MM.1S (cell line): ENCODE results near the gene SELENOO.

ENCODE experiments used
- DNase-seq: peaks from one replicate; pipeline ENCODE4 v3.0.0-alpha.2; 2015
- H2AFZ ChIP-seq: fragments of 300-600 bp; sonication (generic); 2 replicates; pipeline ENCODE4 v1.6.0; 2016; ENCODE audit warnings: antibody characterized with exemption, low read length
- H3F3A ChIP-seq: fragments of 300-600 bp; sonication (generic); 2 replicates; pipeline ENCODE4 v1.6.1; 2016; ENCODE audit warnings: mild to moderate bottlenecking, antibody characterized with exemption, low read length, moderate library complexity, mixed read lengths; ENCODE audit not compliant: insufficient read depth
- H3K27ac ChIP-seq: fragments of 300-600 bp; sonication (generic); 2 replicates; pipeline ENCODE4 v1.5.1; 2016; ENCODE audit warnings: mild to moderate bottlenecking, low read length
- H3K27me3 ChIP-seq: fragments of 300-600 bp; sonication (generic); replicated peaks from 2 replicates; pipeline ENCODE4 v1.6.0; 2016; ENCODE audit warnings: low read length; ENCODE audit not compliant: insufficient read depth
- H3K36me3 ChIP-seq: fragments of 300-600 bp; sonication (generic); replicated peaks from 2 replicates; pipeline ENCODE4 v1.6.1; 2016; ENCODE audit warnings: mild to moderate bottlenecking, low read length, mixed read lengths; ENCODE audit not compliant: insufficient read depth
- H3K4me1 ChIP-seq: fragments of 300-600 bp; sonication (generic); 2 replicates; pipeline ENCODE4 v1.6.1; 2016; ENCODE audit warnings: low read length, mixed read lengths
- H3K4me2 ChIP-seq: fragments of 300-600 bp; sonication (generic); 2 replicates; pipeline ENCODE4 v1.6.0; 2016; ENCODE audit warnings: low read depth, low read length
- H3K4me3 ChIP-seq: fragments of 300-600 bp; sonication (generic); 2 replicates; pipeline ENCODE4 v1.5.1; 2016; ENCODE audit warnings: low read length, mixed read lengths
- H3K79me2 ChIP-seq: fragments of 300-600 bp; sonication (generic); 2 replicates; pipeline ENCODE4 v1.6.1; 2016; ENCODE audit warnings: mixed run types, low read length, mixed read lengths
- H3K9ac ChIP-seq: fragments of 300-600 bp; sonication (generic); 2 replicates; pipeline ENCODE4 v1.6.1; 2016; ENCODE audit warnings: low read length, mixed read lengths
- H3K9me2 ChIP-seq: fragments of 300-600 bp; sonication (generic); replicated peaks from 2 replicates; pipeline ENCODE4 v1.6.1; 2016; ENCODE audit warnings: mild to moderate bottlenecking, low read length, mixed read lengths; ENCODE audit not compliant: insufficient read depth
- H3K9me3 ChIP-seq: fragments of 300-600 bp; sonication (generic); replicated peaks from 2 replicates; pipeline ENCODE4 v1.6.1; 2016; ENCODE audit warnings: mild to moderate bottlenecking, low read length, mixed read lengths; ENCODE audit not compliant: insufficient read depth
- H4K20me1 ChIP-seq: fragments of 300-600 bp; sonication (generic); 2 replicates; pipeline ENCODE4 v1.6.1; 2016; ENCODE audit warnings: mild to moderate bottlenecking, low read length, moderate library complexity, mixed read lengths; ENCODE audit not compliant: insufficient read depth
- EZH2 ChIP-seq: fragments of 300-600 bp; sonication (generic); optimal IDR thresholded peaks from 2 replicates; pipeline ENCODE3; 2017; ENCODE audit warnings: low read depth, mild to moderate bottlenecking, antibody characterized with exemption, low read length, mixed read lengths
- EZH2phosphoT487 ChIP-seq: fragments of 300-600 bp; sonication (generic); IDR thresholded peaks from 2 replicates; pipeline ENCODE4 v1.6.1; 2018; ENCODE audit warnings: antibody characterized with exemption, low read length
- TF ChIP-seq, protein P1 (sequence below): fragments of 300-600 bp; sonication (generic); IDR thresholded peaks from 2 replicates; pipeline ENCODE4 v1.5.1; 2016; ENCODE audit warnings: antibody characterized with exemption, low read length, mixed read lengths

SELENOO gene

DNA sequence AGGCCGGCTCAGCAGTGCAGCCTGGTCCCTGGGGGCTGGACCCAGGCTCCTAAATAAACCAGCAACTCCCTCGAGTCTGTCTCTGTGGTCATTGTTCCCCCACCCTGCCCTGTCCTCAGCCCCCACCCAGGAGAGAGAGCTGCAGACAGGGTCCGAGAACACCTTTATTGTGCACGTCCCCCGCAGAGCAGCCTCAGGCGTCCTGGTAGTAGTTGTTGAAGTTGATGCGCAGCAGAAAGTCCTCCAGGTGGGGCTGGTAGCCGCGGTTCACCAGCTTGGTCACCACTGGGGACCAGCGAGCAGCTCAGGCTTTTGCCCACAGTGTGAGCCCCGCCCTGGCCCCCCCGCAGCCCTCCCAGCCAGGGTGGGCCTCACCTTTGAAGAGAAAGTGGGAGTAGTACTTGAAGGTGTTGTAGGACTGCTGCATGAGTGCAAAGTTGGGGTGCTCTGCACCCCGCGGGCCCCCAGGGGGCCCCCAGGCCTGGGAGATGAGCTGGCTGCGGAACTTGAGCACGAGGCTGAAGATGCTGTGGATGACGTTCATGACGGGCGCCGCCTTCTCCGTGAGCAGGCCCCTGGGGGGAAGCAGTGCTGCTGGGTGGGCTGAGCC lies 16.8 kb downstream of the SELENOO start:
- no peak overlapping the region for H2AFZ ChIP-seq
- no peaks in the 10 kb centered on the region for H3K4me1 ChIP-seq
- H3K27ac ChIP-seq = no peak overlapping the region
- no peak overlapping the region for H3K4me3 ChIP-seq
- H3K9me3 ChIP-seq = no peaks in the 10 kb centered on the region
- no peak for DNase-seq
- no peaks in the 10 kb centered on the region for H3K9me2 ChIP-seq
- H4K20me1 ChIP-seq = no peaks in the 10 kb centered on the region
- no peak overlapping the region for H3K4me2 ChIP-seq
- H3K27me3 ChIP-seq = no peaks in the 10 kb centered on the region
- H3F3A ChIP-seq = no peaks in the 10 kb centered on the region
- H3K79me2 ChIP-seq = peaks cover 19% of the 10 kb centered on the region
- H3K9ac ChIP-seq = no peak overlapping the region
- H3K36me3 ChIP-seq = no peaks in the 10 kb centered on the region; the same call in 1 of the 2 replicates
- TF ChIP-seq EZH2 (no peak), EZH2phosphoT487 (no peak)
- TF ChIP-seq, protein P1, sequence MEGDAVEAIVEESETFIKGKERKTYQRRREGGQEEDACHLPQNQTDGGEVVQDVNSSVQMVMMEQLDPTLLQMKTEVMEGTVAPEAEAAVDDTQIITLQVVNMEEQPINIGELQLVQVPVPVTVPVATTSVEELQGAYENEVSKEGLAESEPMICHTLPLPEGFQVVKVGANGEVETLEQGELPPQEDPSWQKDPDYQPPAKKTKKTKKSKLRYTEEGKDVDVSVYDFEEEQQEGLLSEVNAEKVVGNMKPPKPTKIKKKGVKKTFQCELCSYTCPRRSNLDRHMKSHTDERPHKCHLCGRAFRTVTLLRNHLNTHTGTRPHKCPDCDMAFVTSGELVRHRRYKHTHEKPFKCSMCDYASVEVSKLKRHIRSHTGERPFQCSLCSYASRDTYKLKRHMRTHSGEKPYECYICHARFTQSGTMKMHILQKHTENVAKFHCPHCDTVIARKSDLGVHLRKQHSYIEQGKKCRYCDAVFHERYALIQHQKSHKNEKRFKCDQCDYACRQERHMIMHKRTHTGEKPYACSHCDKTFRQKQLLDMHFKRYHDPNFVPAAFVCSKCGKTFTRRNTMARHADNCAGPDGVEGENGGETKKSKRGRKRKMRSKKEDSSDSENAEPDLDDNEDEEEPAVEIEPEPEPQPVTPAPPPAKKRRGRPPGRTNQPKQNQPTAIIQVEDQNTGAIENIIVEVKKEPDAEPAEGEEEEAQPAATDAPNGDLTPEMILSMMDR = no peak

DNA sequence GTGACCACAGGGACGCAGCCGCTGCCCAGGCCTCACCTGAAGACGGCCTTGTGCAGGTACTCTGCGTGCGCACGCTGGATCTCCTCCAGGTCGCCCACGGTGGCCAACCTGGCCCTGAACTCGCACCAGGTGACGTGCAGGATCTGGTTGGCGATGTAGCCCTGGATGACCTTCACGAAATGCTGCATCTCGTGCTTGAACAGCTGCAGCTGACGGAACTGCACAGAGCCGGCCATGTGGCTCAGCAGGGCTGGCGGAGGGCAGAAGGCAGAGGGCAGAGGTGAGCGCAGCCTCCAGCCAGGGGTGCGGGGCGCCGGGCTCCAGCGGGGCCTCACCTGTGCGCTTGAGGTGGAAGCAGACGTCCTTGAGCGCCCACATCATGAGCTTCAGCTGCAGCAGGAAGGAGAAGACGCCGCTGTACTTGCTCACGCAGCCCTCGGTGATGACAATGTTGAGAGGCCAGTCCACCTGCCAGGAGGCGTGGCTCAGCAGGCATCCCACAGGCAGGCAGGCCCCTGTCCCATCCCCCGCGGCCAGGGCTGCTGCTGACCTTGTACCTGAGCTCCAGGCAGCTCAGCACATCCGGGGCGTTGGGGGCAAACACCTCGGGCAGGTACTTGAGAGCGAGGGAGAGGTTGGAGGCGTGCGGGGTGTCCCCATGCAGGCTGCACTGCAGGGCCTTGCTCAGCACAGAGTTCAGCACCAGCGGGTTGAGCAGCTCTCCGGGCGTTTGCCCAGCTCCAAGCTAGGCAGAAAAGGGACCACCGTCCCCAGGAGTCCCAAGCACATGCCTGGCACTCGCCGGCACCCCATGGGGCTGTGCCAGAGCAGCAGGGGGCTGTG lies 17.6 kb downstream of the SELENOO start:
- Histone ChIP-seq H3K9ac (no peak overlapping the region), H3K4me2 (no peak overlapping the region), H3K9me3 (no peaks in the 10 kb centered on the region), H3K4me3 (no peak overlapping the region), H2AFZ (no peak overlapping the region), H3K79me2 (peaks cover 14% of the 10 kb centered on the region), H3K27me3 (no peaks in the 10 kb centered on the region), H3K36me3 (no peaks in the 10 kb centered on the region), H3K27ac (no peak overlapping the region), H3K4me1 (no peaks in the 10 kb centered on the region), H3K9me2 (no peaks in the 10 kb centered on the region), H4K20me1 (no peaks in the 10 kb centered on the region), H3F3A (no peaks in the 10 kb centered on the region)
- DNase-seq = no peak
- TF ChIP-seq, protein P1 = no peak
- TF ChIP-seq EZH2phosphoT487 = no peak
- TF ChIP-seq EZH2 = no peak

DNA sequence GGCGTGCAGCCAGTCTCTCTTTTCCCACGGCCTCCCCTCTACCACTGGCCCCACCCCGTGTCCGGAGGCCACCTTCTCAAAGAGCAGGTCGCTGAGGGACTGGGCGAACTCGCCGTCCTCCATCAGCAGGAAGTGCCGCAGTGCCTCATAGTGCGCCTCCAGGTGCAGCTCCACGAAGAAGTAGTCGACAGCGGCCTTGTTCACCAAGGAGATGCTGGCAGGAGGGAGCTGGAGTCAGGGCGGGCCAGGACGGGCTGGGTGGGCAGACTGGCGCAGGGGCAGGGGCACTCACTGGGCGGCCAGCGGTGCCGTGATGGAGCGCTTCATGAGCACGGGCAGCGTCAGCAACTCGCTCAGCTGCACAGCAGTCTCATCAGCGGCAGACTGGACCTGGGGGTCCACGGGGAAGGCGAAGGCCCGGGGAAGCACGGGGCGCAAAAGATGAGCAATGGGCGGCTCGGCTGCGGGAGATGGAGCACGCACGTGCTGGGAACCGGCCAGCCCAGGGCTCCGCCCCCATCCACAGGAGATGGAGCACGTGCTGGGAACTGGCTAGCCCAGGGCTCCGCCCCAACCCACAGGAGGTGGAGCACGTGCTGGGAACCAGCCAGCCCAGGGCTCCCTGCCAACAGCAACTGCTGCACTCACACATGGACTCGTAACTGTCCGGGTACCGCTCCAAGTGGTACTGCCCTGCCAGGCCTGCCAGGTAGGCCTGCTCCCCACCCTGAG lies 18.4 kb downstream of the SELENOO start:
- DNase-seq = no peak
- Histone ChIP-seq H3K9me2 (no peaks in the 10 kb centered on the region), H3K27me3 (no peaks in the 10 kb centered on the region), H3K4me1 (no peaks in the 10 kb centered on the region), H3K9me3 (no peaks in the 10 kb centered on the region), H3F3A (no peaks in the 10 kb centered on the region), H4K20me1 (no peaks in the 10 kb centered on the region), H2AFZ (no peak overlapping the region), H3K79me2 (peaks cover 9% of the 10 kb centered on the region), H3K27ac (no peak overlapping the region), H3K9ac (no peak overlapping the region), H3K4me2 (no peak overlapping the region), H3K4me3 (no peak overlapping the region), H3K36me3 (no peaks in the 10 kb centered on the region)
- TF ChIP-seq EZH2 (no peak), EZH2phosphoT487 (no peak)
- TF ChIP-seq, protein P1 = no peak
